VCaP (cell line): Measurements from ENCODE around the gene PCBD1.

Experiments
- H3K27ac ChIP-seq: fragments of 450-650 bp; 2 replicates; pipeline ENCODE4 v1.5.1; 2017
- CTCF ChIP-seq: fragments of 450-650 bp; conservative IDR thresholded peaks from 2 replicates; pipeline ENCODE4 v1.5.1; 2017; ENCODE audit warnings: mild to moderate bottlenecking, moderate library complexity

PCBD1 gene

GRCh38 chr10:70845256-70845655 lies 43.1 kb downstream of the PCBD1 start:
- peak overlapping the region; percentile 58 for H3K27ac ChIP-seq
- no peak for TF ChIP-seq CTCF

GRCh38 chr10:70843776-70844489 lies 44.4 kb downstream of the PCBD1 start:
- H3K27ac ChIP-seq: peak overlapping the region; percentile 58
- TF ChIP-seq CTCF: no peak

- peak overlapping the region; percentile 58 for H3K27ac ChIP-seq
- TF ChIP-seq CTCF: no peak
Measured at GRCh38 chr10:70843333-70843732, 45.0 kb downstream of the PCBD1 start.

GRCh38 chr10:70840836-70841235 lies 47.5 kb downstream of the PCBD1 start:
- TF ChIP-seq CTCF: no peak
- H3K27ac ChIP-seq: no peak overlapping the region

- no peak for TF ChIP-seq CTCF
- H3K27ac ChIP-seq: no peak overlapping the region
Measured at GRCh38 chr10:70838270-70838805, 50.0 kb downstream of the PCBD1 start.

- no peak for TF ChIP-seq CTCF
- H3K27ac ChIP-seq: no peak overlapping the region
Measured at GRCh38 chr10:70837660-70838059, 50.7 kb downstream of the PCBD1 start.

- no peak overlapping the region for H3K27ac ChIP-seq
- no peak for TF ChIP-seq CTCF
Measured at GRCh38 chr10:70836319-70836718, 52.0 kb downstream of the PCBD1 start.
